COLO829 (cell line): Measurements from ENCODE around the gene HOXD1.

Experiments
- DNase-seq: peaks from one replicate; pipeline ENCODE4 v3.0.0; 2012; ENCODE audit warnings: low spot score

HOXD1 gene

GRCh38 chr2:176152350-176153181 lies 35.9 kb upstream of the HOXD1 start:
- no peak for DNase-seq

GRCh38 chr2:176154576-176155252 lies 33.8 kb upstream of the HOXD1 start:
- no peak for DNase-seq

- no peak for DNase-seq
Measured at GRCh38 chr2:176155356-176156044, 33.0 kb upstream of the HOXD1 start.

- no peak for DNase-seq
Measured at GRCh38 chr2:176156301-176156806, 32.1 kb upstream of the HOXD1 start.

- no peak for DNase-seq
Measured at GRCh38 chr2:176156807-176157498, 31.5 kb upstream of the HOXD1 start, which contains the start of gene HOXD3. HOXD3 (plus strand) TSS chr2:176157307; CDS start chr2:176169115, 11,808 bp downstream.

- no peak for DNase-seq
Measured at GRCh38 chr2:176157499-176158185, 30.8 kb upstream of the HOXD1 start.

GRCh38 chr2:176158186-176158591 lies 30.3 kb upstream of the HOXD1 start:
- DNase-seq, result no peak

GRCh38 chr2:176158855-176159662 lies 29.4 kb upstream of the HOXD1 start:
- no peak for DNase-seq

- no peak for DNase-seq
Measured at GRCh38 chr2:176159663-176160250, 28.7 kb upstream of the HOXD1 start.

- DNase-seq, result no peak
Measured at GRCh38 chr2:176160251-176160985, 28.1 kb upstream of the HOXD1 start.

GRCh38 chr2:176160986-176161824 lies 27.3 kb upstream of the HOXD1 start:
- DNase-seq, result no peak

GRCh38 chr2:176161825-176162626 lies 26.4 kb upstream of the HOXD1 start:
- DNase-seq, result no peak

- no peak for DNase-seq
Measured at GRCh38 chr2:176162911-176163671, 25.4 kb upstream of the HOXD1 start.

- DNase-seq, result no peak
Measured at GRCh38 chr2:176163672-176164056, 24.8 kb upstream of the HOXD1 start.

- no peak for DNase-seq
Measured at GRCh38 chr2:176164201-176164600, 24.3 kb upstream of the HOXD1 start.

- DNase-seq, result no peak
Measured at GRCh38 chr2:176164611-176165369, 23.7 kb upstream of the HOXD1 start.
